GM19438 (cell line): Measurements from ENCODE around the gene ZNF536.
"Not testable (repeated sequence)": the region's sequence is repeated elsewhere in the genome, so short reads cannot be mapped to it uniquely, and the experiment has no call there.

Source experiments
- ATAC-seq: cut with Tn5 transposase; IDR thresholded peaks from one replicate; pipeline ENCODE4 v1.9.1; 2021; ENCODE audit warnings: low read depth; ENCODE audit not compliant: unreplicated experiment

Gene ZNF536

GRCh38 chr19:30471441-30471840 lies 99.3 kb downstream of the ZNF536 start:
- no peak for ATAC-seq

GRCh38 chr19:30473334-30473867 lies 101.2 kb downstream of the ZNF536 start:
- ATAC-seq: no peak

- no peak for ATAC-seq
These were observed 104.8 kb downstream of the ZNF536 start for GRCh38 chr19:30476997-30477396.

DNA sequence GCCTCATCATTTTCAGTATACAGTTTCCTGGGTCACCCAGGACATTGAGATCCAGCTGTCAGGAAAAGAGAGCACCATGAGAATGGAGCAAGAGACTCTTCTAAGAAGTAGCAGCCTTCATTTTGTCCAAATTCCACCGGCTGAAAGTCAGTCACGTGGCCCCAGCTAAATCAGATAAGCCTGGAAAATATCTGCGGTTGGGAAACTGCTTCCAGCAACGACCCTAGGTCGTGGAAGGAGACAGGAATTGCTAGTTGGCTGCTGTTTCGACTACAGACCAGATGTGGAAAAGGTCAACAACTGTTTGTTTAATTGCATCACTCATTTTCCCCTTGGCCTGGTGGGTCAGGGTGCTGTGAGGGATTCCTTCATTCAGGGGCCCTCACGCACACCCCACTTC lies 107.0 kb downstream of the ZNF536 start:
- no peak for ATAC-seq

DNA sequence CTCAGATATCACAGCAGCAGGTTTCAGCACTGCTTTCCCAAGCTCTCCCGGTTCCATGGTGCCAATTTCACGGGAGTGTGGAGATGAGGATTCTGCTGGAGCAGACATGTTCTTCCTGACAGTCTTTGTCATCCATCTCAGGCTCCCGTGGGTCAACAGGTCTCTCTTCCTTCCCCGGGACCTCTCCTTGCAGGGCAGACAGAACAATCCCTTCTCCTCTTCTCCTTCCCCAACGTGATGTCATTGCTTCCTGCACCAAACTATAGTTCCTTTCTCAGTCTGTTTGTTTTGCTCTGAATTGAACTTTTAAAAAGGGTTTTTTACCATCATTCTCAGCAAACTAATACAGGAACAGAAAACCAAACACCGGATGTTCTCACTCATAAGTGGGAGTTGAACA lies 107.9 kb downstream of the ZNF536 start:
- no peak for ATAC-seq

DNA sequence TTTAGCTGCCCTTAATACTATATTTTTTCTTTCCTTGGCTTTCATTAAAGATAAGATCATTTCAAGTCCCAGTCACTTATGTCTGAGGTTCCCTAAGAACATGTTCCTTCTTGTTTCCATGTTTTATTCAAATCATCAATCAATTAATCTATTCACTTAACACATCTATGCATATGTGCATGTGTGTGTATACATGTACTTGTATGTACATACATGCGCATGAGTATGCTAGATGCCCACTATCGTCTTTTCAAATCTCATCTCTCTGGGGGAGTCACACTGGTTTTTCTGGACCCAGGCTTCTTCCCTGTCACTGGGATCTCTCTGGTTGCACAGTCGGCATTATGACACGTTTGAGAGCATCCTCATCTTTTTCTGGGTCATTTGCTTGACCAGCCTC lies 108.9 kb downstream of the ZNF536 start:
- ATAC-seq: no peak

GRCh38 chr19:30481823-30482222 lies 109.6 kb downstream of the ZNF536 start:
- ATAC-seq: no peak

- no peak for ATAC-seq
These were observed 110.8 kb downstream of the ZNF536 start for GRCh38 chr19:30482956-30483355.

DNA sequence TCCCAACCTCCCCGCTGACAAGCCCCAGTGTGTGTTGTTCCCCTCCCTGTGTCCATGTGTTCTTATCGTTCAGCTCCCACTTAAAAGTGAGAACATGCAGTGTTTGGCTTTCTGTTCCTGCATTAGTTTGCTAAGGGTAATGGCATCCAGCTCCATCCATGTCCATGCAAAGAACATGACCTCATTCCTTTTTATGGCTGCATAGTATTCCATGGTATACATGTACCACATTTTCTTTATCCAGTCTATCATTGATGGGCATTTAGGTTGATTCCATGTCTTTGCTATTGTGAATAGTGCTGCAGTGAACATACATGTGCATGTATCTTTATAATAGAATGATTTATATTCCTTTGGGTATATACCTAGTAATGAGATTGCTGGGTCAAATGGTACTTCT lies 114.1 kb downstream of the ZNF536 start:
- not testable (repeated sequence) for ATAC-seq

DNA sequence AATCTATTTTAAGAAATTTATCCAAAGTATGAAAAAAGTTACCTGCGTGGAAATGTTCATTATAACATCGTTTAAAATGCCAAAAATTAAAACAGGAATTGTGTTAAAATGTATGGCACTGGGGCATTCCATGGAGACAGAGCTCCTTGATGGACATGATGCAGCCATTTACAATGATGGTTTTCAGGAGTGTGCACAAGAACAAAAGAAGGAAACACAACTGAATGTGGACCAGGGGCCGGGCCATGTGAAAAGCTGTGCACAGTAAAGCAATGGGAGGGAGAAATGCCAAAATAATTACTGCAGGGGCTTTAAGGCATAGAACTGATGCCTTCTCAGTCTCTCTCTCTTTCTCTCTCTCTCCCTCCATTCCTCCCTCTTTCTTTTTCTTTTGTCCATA lies 115.0 kb downstream of the ZNF536 start:
- ATAC-seq: no peak

- no peak for ATAC-seq
These were observed 116.0 kb downstream of the ZNF536 start for GRCh38 chr19:30488191-30488590.

GRCh38 chr19:30490760-30491159 lies 118.6 kb downstream of the ZNF536 start:
- no peak for ATAC-seq

DNA sequence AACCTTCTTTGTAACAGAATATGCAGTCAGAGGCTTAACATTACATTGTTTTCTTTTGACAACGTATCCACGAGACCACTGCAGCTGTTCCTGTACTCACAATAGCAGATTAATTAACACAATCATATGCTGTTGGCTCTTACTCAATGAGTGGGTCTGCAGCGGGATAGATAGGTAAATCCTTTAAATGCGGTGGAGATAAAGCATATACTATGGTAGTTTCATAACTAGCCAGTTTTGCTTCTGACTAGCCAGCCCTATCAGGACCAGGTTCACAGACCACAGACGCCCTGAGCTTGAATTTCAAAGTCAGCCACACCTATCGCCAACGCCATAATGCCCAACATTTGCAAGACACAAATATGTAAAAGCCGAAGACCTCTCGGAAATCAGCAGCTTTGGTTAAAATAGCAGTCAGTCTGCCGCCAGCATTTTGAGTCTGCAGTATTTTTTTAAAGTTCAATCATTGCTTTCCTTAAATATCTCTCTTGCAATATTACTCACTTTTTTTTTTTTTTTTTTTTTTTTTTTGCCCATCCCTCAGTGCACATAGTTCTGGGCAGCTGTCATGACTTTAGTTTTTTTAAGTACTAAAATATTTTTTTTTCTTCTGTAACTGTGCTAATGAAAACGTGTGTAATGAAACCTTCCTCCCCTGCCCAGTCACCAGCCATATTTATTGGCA lies 120.5 kb downstream of the ZNF536 start:
- ATAC-seq: no peak

- no peak for ATAC-seq
These were observed 124.8 kb downstream of the ZNF536 start for GRCh38 chr19:30497034-30497433.

DNA sequence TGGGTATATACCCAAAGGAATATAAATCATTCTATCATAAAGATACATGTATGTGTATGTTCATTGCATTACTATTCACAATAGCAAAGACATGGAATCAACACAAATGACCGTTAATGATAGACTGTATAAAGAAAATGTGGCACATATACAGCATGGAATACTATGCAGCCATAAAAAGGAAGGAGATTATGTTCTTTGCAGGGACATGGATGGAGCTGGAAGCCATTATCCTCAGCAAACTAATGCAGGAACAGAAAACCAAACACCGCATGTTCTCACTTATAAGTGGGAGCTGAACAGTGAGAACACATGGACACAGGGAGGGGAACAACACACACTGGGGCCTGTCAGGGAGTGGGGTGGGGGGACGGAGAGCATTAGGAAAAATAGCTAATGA lies 125.9 kb downstream of the ZNF536 start:
- ATAC-seq: not testable (repeated sequence)

- no peak for ATAC-seq
These were observed 126.5 kb downstream of the ZNF536 start for GRCh38 chr19:30498707-30499106.

- ATAC-seq: no peak
These were observed 132.1 kb downstream of the ZNF536 start for GRCh38 chr19:30504272-30504671.

- no peak for ATAC-seq
These were observed 140.2 kb downstream of the ZNF536 start for GRCh38 chr19:30512176-30513081.

- no peak for ATAC-seq
These were observed 140.9 kb downstream of the ZNF536 start for GRCh38 chr19:30513082-30513411.

GRCh38 chr19:30516111-30516510 lies 143.9 kb downstream of the ZNF536 start:
- no peak for ATAC-seq

GRCh38 chr19:30516531-30516930 lies 144.3 kb downstream of the ZNF536 start:
- ATAC-seq: no peak
